Type B pancreatic cell (in vitro differentiated cells): ENCODE data around the gene LRCOL1. TPM values are rescaled to one million over a fixed set of nuclear protein-coding genes. Genes with fewer than 3 reads are reported as not detected.

Experiments
- DNase-seq: peaks from one replicate; pipeline ENCODE4 v3.0.0; 2021; ENCODE audit warnings: mixed read lengths; ENCODE audit not compliant: unreplicated experiment; ENCODE audit errors: extremely low spot score
- H3K27ac Mint-ChIP-seq: 2 replicates; pipeline ENCODE4 v1.8.0; 2021; ENCODE audit warnings: mild to moderate bottlenecking, mixed read lengths
- H3K27me3 Mint-ChIP-seq: 2 replicates; pipeline ENCODE4 v1.8.0; 2021; ENCODE audit warnings: mixed read lengths
- H3K36me3 Mint-ChIP-seq: 2 replicates; pipeline ENCODE4 v1.8.0; 2021; ENCODE audit warnings: mixed read lengths
- H3K4me1 Mint-ChIP-seq: one replicate; pipeline ENCODE4 v1.8.0; 2021; ENCODE audit warnings: mixed read lengths; ENCODE audit not compliant: unreplicated experiment
- H3K4me3 Mint-ChIP-seq: 2 replicates; pipeline ENCODE4 v1.8.0; 2021; ENCODE audit warnings: mild to moderate bottlenecking, mixed read lengths
- H3K9me3 Mint-ChIP-seq: 2 replicates; pipeline ENCODE4 v1.8.0; 2021; ENCODE audit warnings: mixed read lengths
- CTCF ChIP-seq: fragments of 200-600 bp; sonication (generic); conservative IDR thresholded peaks from 2 replicates; pipeline ENCODE4 v1.5.0; 2021; ENCODE audit warnings: antibody characterized with exemption, mild to moderate bottlenecking
- total RNA-seq: library from RNA; stranded (reverse); gene quantifications from 2 replicates; pipeline ENCODE4 v1.2.1, GENCODE V29; 2021; ENCODE audit warnings: low replicate concordance

Gene LRCOL1
- total RNA-seq, 1 donor from 2014 or later = not detected

- Mint-ChIP-seq H3K4me1 (peaks cover 22% of the 10 kb centered on the region), H3K27me3 (peaks cover 19% of the 10 kb centered on the region), H3K4me3 (peak overlapping the region; percentile 66), H3K27ac (peak overlapping the region; percentile 94), H3K36me3 (peaks cover 7% of the 10 kb centered on the region), H3K9me3 (no peaks in the 10 kb centered on the region)
- TF ChIP-seq CTCF = no peak
- DNase-seq = peak; percentile 69
Observed at GRCh38 chr12:132621657-132622435, 11.5 kb upstream of the LRCOL1 start.

- TF ChIP-seq CTCF = no peak
- peaks cover 23% of the 10 kb centered on the region for H3K27me3 Mint-ChIP-seq
- no peak overlapping the region for H3K4me3 Mint-ChIP-seq
- peak; percentile 66 for DNase-seq
- H3K27ac Mint-ChIP-seq = peak overlapping the region; percentile 61
- H3K9me3 Mint-ChIP-seq = no peaks in the 10 kb centered on the region
- peaks cover 4% of the 10 kb centered on the region for H3K36me3 Mint-ChIP-seq
- peaks cover 22% of the 10 kb centered on the region for H3K4me1 Mint-ChIP-seq
Observed at GRCh38 chr12:132620899-132621656, 10.7 kb upstream of the LRCOL1 start.

- DNase-seq = peak; percentile 65
- Mint-ChIP-seq H3K36me3 (peaks cover 4% of the 10 kb centered on the region), H3K4me1 (peaks cover 22% of the 10 kb centered on the region), H3K27me3 (peaks cover 28% of the 10 kb centered on the region), H3K4me3 (no peak overlapping the region), H3K9me3 (no peaks in the 10 kb centered on the region), H3K27ac (no peak overlapping the region)
- TF ChIP-seq CTCF = no peak
Observed at GRCh38 chr12:132620113-132620898, 9.9 kb upstream of the LRCOL1 start.

- Mint-ChIP-seq H3K4me3 (no peak overlapping the region), H3K9me3 (peaks cover 3% of the 10 kb centered on the region), H3K27me3 (peaks cover 35% of the 10 kb centered on the region), H3K4me1 (peaks cover 27% of the 10 kb centered on the region), H3K27ac (no peak overlapping the region), H3K36me3 (peaks cover 7% of the 10 kb centered on the region)
- TF ChIP-seq CTCF = no peak
- DNase-seq = peak; percentile 67
Observed at GRCh38 chr12:132619386-132620112, 9.2 kb upstream of the LRCOL1 start.

GRCh38 chr12:132619071-132619385 lies 8.6 kb upstream of the LRCOL1 start:
- Mint-ChIP-seq H3K27me3 (peaks cover 35% of the 10 kb centered on the region), H3K9me3 (peaks cover 3% of the 10 kb centered on the region), H3K36me3 (peaks cover 7% of the 10 kb centered on the region), H3K27ac (no peak overlapping the region), H3K4me1 (peaks cover 27% of the 10 kb centered on the region), H3K4me3 (no peak overlapping the region)
- no peak for DNase-seq
- TF ChIP-seq CTCF = no peak
